ENCODE measurements around the gene ECE2.

- no peak for TF ChIP-seq CTCF (IDR thresholded peaks at IDR 0.05)
- TF ChIP-seq POLR2A (IDR thresholded peaks at IDR 0.05), result no peak
Measured at GRCh38 chr3:184315871-184316661, 40.2 kb downstream of the ECE2 start.

All from right lobe of liver (tissue), 4 donors.